Endodermal cell (in vitro differentiated cells): Measurements from ENCODE around the gene LEFTY2. TPM values are rescaled to one million over a fixed set of nuclear protein-coding genes. Genes with fewer than 3 reads are reported as not detected.

Experiments used
- DNase-seq: peaks from one replicate; pipeline ENCODE4 v3.0.0-alpha.2; 2017
- H3K27ac ChIP-seq: 2 replicates; pipeline ENCODE4 v1.5.1; 2013; ENCODE audit warnings: mild to moderate bottlenecking, low read depth, low read length, moderate library complexity
- H3K27me3 ChIP-seq: 2 replicates; pipeline ENCODE4 v1.6.1; 2013; ENCODE audit warnings: mild to moderate bottlenecking, low read length, moderate library complexity; ENCODE audit not compliant: insufficient read depth, control insufficient read depth, poor library complexity, severe bottlenecking
- H3K36me3 ChIP-seq: 2 replicates; pipeline ENCODE4 v1.7.0; 2013; ENCODE audit warnings: mild to moderate bottlenecking, low read length, moderate library complexity; ENCODE audit not compliant: control insufficient read depth, insufficient read depth
- H3K4me1 ChIP-seq: one replicate; pipeline ENCODE4 v1.7.0; 2013; ENCODE audit warnings: low read length; ENCODE audit not compliant: control insufficient read depth, insufficient read depth
- H3K4me3 ChIP-seq: 2 replicates; pipeline ENCODE4 v1.5.1; 2013; ENCODE audit warnings: mild to moderate bottlenecking, low read length, moderate library complexity
- H3K9ac ChIP-seq: 2 replicates; pipeline ENCODE4 v1.6.1; 2013; ENCODE audit warnings: mild to moderate bottlenecking, low read length, moderate library complexity; ENCODE audit not compliant: poor library complexity, severe bottlenecking; ENCODE audit errors: extremely low read depth
- H3K9me3 ChIP-seq: 2 replicates; pipeline ENCODE4 v1.6.1; 2013; ENCODE audit warnings: mild to moderate bottlenecking, low read length, moderate library complexity; ENCODE audit not compliant: control insufficient read depth
- H3K27ac Mint-ChIP-seq: 2 replicates; pipeline ENCODE4 v1.8.0; 2020; ENCODE audit warnings: mixed read lengths
- H3K27me3 Mint-ChIP-seq: 2 replicates; pipeline ENCODE4 v1.8.0; 2021; ENCODE audit warnings: mild to moderate bottlenecking, mixed read lengths; ENCODE audit not compliant: insufficient read depth
- H3K36me3 Mint-ChIP-seq: 2 replicates; pipeline ENCODE4 v1.8.0; 2020; ENCODE audit warnings: low read depth, mixed read lengths
- H3K4me1 Mint-ChIP-seq: 2 replicates; pipeline ENCODE4 v1.8.0; 2020; ENCODE audit warnings: mixed read lengths
- H3K4me3 Mint-ChIP-seq: 2 replicates; pipeline ENCODE4 v1.8.0; 2020; ENCODE audit warnings: mild to moderate bottlenecking, moderate library complexity, mixed read lengths
- H3K9me3 Mint-ChIP-seq: 2 replicates; pipeline ENCODE4 v1.8.0; 2020; ENCODE audit warnings: mild to moderate bottlenecking, mixed read lengths
- WGBS, 2 experiments: methylation state at CpG; one replicate each; pipeline versions ENCODE4 v1.1.5 to v1.1.7; 2013; ENCODE audit warnings: missing lambda C conversion rate in 2 of 2, mixed read lengths in 1 of 2; ENCODE audit not compliant: insufficient coverage in 1 of 2, insufficient read length in 1 of 2; 5-methylcytosine and 5-hydroxymethylcytosine counted together
- total RNA-seq, 2 donors: library from RNA; stranded (reverse); fragmentation: NEBNext Ultra II Directional in 1 of 2; extraction: Animal tissue kit (Norgen Biotek cat#: 25700) in 1 of 2; gene quantifications; 2 replicates in 1 of 2; 3 replicates in 1 of 2; pipeline ENCODE4 v1.2.1, GENCODE V29; 2021
- TF ChIP-seq, protein P1 (sequence below): fragments of 200-600 bp; sonication (generic); conservative IDR thresholded peaks from 2 replicates; pipeline ENCODE4 v1.5.0; 2021; ENCODE audit warnings: antibody characterized with exemption, mild to moderate bottlenecking

The LEFTY2 gene
- total RNA-seq, 2 donors from 2014 or later, result 272 to 938 TPM

DNA sequence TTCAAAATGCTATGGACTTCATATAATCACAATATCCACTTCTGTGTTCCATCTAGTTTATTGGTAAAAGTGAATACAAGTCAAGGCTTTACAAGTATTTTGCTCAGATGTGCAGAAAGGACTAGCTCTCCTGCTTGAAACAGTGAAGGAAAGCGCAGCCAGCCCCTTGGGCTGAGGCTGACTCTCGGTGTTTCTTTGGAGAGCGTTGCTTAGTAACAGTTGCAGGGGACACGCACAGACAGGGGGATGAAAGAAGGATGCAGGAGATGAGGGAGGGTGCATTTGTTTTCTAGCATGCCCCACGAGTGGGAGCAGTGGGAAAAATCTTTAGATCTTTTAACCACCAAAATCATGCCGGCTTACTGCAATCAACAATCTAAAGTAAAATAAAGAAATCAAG is 26.1 kb downstream of the LEFTY2 start:
- TF ChIP-seq, protein P1, sequence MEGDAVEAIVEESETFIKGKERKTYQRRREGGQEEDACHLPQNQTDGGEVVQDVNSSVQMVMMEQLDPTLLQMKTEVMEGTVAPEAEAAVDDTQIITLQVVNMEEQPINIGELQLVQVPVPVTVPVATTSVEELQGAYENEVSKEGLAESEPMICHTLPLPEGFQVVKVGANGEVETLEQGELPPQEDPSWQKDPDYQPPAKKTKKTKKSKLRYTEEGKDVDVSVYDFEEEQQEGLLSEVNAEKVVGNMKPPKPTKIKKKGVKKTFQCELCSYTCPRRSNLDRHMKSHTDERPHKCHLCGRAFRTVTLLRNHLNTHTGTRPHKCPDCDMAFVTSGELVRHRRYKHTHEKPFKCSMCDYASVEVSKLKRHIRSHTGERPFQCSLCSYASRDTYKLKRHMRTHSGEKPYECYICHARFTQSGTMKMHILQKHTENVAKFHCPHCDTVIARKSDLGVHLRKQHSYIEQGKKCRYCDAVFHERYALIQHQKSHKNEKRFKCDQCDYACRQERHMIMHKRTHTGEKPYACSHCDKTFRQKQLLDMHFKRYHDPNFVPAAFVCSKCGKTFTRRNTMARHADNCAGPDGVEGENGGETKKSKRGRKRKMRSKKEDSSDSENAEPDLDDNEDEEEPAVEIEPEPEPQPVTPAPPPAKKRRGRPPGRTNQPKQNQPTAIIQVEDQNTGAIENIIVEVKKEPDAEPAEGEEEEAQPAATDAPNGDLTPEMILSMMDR, result no peak
- DNase-seq, result no peak

DNA sequence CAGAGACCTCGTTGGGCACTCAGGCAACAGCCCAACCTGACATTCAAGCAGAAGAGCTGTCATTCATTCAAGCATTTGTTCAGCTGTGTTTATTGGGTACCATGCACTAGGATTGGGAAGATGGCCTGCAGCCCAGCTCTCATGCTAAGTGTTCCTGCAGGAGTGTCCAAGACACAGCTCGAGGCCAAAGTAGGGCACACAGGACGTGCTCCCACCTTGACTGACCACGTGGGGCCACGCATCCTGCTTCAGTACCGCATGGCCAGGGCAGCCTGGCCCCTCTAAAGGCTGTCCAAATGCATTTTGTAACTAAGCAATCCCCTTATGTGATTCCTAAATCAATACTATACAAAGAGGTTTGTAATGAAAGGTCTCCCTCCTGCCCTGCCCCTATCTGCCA is 26.6 kb downstream of the LEFTY2 start:
- H3K9ac ChIP-seq, result no peak overlapping the region
- WGBS, 2 experiments, result 95 to 100% methylated on average over 1 to 6 of the region's 6 CpGs

More for the DNA sequence above, 26.1 kb downstream of the LEFTY2 start:
- no peaks in the 10 kb centered on the region for H3K9me3 ChIP-seq
- no peaks in the 10 kb centered on the region for H3K27me3 ChIP-seq
- H3K4me1 ChIP-seq, result peaks cover 9% of the 10 kb centered on the region
- H3K27ac ChIP-seq, result peak overlapping the region; percentile 46
- Mint-ChIP-seq H3K36me3 (peaks cover 25% of the 10 kb centered on the region), H3K4me1 (peaks cover 18% of the 10 kb centered on the region), H3K27ac (no peak overlapping the region), H3K4me3 (no peak overlapping the region), H3K27me3 (no peaks in the 10 kb centered on the region), H3K9me3 (no peaks in the 10 kb centered on the region)
- no peak overlapping the region for H3K9ac ChIP-seq
- no peak overlapping the region for H3K4me3 ChIP-seq
- WGBS, 2 experiments, result 83 to 91% methylated on average over 5 to 6 of the region's 6 CpGs
- H3K36me3 ChIP-seq, result peaks cover 17% of the 10 kb centered on the region

DNA sequence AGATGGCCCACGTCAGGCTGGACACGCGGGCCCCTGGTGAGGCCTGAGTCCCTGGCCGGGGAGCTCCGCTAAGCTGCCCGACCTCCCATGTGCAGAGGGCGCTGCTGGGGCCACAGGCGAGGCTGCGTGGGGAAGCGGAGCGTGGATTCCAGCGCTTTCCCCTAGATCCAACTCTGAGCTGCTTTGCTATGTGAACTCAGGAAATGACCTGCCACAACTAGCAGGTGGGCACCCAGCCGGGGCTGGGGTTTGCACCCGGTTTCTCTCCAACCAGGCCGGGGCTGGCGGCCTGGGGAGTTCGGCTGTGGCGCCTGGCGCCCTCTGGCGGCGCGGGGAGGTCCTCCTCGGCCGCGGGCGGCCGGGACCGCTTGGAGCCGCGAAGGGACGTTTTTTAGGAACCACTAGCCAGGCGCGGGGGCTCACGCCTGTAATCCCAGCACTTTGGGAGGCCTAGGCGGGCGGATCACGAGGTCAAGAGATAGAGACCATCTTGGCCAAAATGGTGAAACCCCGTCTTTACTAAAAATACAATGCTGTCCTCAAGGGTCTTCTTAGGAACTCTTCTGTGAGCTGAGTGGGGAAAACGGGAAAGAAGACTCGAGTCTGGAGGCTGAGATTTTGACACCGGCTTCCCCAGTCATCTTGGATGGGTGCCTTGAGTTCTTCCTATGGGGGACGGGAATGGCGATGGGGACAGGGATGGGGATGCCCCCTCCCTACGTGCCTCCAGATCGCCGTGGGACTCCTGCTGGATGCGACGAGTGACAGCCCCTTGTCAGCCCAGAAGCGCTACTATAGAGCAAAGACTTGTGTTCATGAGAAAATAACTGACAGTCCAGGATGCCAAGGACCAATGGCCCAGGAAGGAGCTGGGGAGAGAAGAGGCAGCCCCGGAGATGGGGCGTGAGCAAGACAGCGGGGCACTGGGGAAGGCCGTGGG is 29.6 kb downstream of the LEFTY2 start:
- peak overlapping the region; percentile 83 for H3K27ac Mint-ChIP-seq
- H3K4me1 Mint-ChIP-seq, result peaks cover 46% of the 10 kb centered on the region
- no peaks in the 10 kb centered on the region for H3K9me3 Mint-ChIP-seq
- Histone ChIP-seq H3K4me3 (peak overlapping the region; percentile 67), H3K27ac (no peak overlapping the region), H3K27me3 (no peaks in the 10 kb centered on the region), H3K9me3 (no peaks in the 10 kb centered on the region), H3K9ac (peak overlapping the region; percentile 22), H3K36me3 (no peaks in the 10 kb centered on the region), H3K4me1 (peaks cover 20% of the 10 kb centered on the region)
- TF ChIP-seq, protein P1, result peak; percentile 99
- H3K4me3 Mint-ChIP-seq, result peak overlapping the region; percentile 46
- WGBS, 2 experiments, result 44 to 53% methylated on average over 39 to 53 of the region's 53 CpGs
- peak; percentile 92 for DNase-seq
- no peaks in the 10 kb centered on the region for H3K27me3 Mint-ChIP-seq
- H3K36me3 Mint-ChIP-seq, result no peaks in the 10 kb centered on the region

More for the DNA sequence above, 26.6 kb downstream of the LEFTY2 start:
- Mint-ChIP-seq H3K36me3 (peaks cover 19% of the 10 kb centered on the region), H3K4me3 (no peak overlapping the region), H3K4me1 (peaks cover 24% of the 10 kb centered on the region), H3K27me3 (no peaks in the 10 kb centered on the region), H3K9me3 (no peaks in the 10 kb centered on the region), H3K27ac (no peak overlapping the region)
- H3K4me3 ChIP-seq, result no peak overlapping the region
- H3K27ac ChIP-seq, result no peak overlapping the region
- H3K9me3 ChIP-seq, result no peaks in the 10 kb centered on the region
- H3K27me3 ChIP-seq, result no peaks in the 10 kb centered on the region
- no peak for DNase-seq
- peaks cover 14% of the 10 kb centered on the region for H3K4me1 ChIP-seq
- TF ChIP-seq, protein P1, result no peak
- H3K36me3 ChIP-seq, result peaks cover 11% of the 10 kb centered on the region
